ENCODE results near the gene SSTR1.

Gene SSTR1

DNA sequence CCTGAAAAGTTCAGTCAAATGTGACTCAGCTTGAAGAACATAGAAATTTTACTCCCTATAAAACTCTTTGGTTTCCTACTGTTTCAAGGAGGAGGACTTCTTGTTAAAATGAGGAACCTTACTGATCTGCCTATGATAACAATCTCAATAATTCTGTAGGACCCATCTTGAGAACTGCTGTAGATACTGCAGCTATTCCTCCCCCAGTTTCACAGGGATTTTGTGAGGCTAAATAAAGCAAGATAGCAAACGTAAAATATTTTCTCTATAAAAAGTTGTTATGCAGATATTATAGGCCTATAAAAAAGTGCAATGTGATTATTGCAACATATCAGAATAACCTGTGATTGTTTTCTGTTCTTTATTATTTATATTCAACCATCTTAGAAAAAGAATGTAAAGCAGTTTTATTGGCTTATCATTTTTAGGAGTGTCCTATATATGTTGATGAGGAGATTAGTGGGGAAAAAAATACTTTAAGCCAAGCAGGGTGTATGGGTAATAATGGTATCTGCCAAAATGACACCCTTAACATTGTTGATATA, 36.1 kb downstream of the SSTR1 start:
- no peak for DNase-seq

DNA sequence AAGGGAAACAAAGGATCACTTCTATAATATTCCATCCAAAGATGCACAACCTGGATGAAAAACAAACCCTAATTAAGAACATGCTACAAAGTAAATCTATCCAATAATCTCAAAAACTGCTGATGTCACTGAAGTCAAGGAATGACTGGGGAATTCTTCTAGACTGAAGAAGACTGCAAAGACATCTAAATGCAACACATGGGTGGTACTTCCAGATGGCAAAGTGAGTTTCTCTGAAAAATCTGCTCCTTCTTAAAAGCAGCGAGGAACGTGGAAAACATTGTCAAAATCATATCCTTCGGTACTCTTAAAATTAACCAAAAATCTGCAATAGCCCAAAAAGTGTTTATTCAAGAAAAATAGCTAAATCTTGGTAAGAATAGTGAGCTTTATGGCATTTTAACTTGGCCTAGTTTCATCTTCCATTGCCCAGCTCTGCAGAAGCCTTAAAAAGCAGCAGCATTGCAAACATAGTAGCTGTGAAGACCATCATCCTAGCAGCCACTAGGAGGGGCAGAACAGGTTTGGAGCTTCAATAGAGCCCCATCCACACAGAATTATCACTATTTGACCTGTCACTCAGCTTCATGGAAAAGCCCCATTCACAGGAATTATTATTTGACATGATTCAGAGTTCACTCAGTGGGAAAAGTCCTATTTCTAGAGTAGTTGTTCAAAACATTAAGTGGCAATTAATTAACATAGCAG, 40.8 kb downstream of the SSTR1 start:
- DNase-seq, result no peak

DNA sequence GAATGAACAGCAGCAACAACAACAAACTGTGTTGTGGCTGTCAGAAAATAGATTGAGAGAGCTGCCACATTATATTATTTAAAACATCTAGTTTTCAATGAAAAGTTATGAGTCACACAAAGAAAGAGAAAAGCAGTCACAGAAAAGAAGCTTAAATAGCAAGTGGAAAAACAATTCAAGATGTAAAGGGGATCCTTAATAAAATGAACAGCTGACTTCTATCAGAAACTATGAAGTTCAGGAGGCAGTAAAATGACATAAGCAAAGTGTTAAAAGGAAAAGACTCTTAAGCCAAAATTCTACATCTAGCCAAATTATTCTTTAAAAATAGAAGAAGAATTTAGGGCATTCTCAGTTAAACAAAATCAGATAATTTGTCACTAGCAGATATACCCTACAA, 42.6 kb downstream of the SSTR1 start:
- DNase-seq, result no peak

DNA sequence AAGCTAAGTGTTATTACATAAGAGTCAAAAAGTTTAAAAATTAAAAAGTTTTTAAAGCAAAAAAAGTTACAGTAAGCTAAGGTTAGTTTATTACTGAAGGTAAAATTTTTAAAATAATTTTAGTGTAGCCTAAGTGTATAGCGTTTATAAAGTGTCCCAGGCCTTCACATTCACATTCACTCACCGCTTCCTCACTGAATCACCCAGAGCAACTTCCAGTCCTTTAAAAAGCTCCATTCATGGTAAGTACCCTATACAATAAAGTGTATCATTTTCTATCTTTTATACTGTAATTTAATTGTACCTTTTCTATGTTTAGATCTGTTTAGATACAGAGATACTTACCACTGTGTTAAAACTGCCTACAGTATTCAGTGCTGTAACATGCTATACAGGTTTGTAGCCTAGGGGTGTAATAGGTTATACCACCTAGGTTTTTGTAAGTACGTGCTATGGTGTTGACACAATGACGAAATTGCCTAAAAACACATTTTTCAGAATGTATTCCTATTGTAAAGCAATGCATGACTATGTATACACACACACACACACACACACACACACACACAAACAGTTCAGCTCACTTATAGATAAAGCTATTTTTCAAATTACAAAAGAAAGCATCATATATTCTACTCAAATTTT, 44.5 kb downstream of the SSTR1 start:
- DNase-seq, result no peak

DNA sequence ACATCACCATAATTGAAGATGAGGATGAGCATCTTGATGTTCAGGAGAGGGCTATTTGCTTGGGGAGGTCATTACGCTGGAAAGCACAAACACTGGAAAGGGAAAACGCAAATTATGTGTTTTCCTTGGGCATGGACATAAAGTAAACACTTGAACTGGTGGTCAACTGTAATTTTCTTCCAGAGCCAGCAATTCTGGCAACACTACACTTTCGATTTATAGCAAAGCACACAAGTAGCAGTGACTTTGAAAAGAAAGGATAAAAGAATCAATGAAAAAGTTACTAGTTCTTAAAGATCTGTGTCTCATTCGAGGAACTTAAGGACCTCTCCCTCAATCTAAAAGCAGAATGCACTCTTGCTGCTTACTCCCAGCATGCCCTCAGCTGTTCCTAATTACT, 46.0 kb downstream of the SSTR1 start:
- no peak for DNase-seq

DNA sequence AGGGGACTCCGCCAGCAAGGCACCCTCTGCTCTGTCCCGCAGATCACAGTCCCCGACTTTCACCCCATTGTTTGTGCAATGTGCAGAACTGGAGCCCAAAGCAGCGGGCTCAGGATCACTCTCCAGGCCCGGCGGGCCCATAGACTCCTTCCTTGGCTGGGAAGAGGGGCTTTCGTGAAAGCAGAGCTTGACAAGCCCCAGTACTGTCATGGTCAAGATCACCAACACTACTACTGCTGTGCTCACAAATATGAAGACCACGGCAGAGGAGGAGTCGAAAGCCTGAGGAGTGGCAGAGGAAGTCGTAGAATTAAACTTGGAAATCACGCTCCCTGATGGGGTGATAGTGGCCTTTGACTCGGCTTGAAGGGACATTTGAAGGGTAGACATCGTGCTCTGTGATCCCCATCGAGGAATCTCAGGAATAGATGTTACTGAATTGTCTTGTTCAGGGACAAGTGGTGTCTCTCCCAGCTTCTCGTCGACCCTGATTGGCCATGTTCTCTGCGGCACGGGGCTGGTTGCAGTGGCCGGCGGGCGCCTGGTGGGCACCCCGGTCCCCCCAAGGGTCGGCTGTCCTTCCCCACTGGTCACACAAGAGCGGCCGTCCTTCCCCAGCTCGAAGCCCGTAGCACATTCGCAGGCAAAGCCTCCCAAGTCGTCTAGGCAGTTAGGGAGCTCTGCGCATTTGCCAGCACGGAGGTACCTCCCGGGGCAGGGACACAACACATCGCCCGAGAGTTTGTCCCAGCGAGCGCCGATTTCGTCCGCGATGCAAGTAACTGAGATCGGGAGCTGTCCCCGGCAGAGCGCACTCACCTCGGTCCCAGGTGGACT, 47.1 kb downstream of the SSTR1 start:
- DNase-seq, result no peak

DNA sequence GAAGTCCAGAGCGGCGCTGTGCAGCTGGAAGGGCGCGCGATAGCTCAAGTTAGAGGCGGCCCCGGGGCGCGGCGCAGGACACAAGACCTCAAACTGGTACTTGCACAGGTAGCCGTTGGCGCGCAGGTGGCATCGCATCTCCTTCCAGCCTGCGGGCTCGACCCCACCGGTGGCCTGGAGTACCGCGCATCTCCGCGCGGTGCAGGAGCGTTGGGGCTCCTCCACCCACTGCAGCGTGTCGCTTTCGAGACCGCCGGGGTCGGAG, 47.6 kb downstream of the SSTR1 start:
- DNase-seq, result no peak

DNA sequence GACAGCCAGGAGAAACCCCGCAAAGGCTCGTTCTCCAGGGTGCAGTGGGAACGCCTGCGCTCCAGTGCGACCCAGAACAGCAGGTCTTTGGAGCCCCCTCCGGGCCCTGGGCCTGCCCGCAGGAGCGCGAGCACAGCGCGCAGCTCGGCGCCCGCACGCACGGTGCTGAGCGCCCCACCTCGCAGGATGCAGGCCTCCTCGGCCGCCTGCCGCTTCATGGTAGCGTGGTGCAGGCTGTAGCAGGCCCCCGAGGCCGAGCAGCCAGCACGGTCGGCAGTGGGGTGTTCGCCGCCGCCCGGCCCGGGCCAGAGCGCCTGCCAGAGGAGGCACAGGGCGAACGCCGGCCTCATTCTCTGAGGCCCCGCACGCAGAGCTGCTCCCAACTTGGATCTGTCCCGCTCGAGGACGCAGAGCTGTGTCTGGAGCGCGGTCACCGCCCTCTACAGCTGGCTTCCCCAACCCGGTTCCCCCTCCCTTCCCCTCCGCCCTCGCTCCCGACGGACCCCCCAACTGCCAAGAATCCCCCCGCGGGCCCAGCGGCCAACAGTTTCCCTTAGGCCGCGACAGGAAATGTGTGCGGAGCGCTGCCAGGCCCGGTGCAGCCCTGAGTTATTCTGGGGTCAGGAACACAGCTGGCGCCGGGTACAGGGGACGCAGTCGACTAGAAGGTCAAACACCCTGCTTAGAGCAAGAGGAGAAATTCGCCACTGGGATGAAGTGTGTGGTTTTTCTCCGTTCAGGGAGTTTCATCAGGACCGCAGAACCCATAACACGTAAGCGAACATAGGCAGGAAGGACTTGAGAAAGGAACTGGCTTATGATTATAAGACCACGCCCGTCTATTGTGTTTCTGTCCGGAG, 48.2 kb downstream of the SSTR1 start, which contains the start of gene CLEC14A:
TSS of gene CLEC14A (minus strand) at position 421 of the 860 bp plus-strand sequence. CDS start at position 350, 71 bp downstream.
- no peak for DNase-seq

DNA sequence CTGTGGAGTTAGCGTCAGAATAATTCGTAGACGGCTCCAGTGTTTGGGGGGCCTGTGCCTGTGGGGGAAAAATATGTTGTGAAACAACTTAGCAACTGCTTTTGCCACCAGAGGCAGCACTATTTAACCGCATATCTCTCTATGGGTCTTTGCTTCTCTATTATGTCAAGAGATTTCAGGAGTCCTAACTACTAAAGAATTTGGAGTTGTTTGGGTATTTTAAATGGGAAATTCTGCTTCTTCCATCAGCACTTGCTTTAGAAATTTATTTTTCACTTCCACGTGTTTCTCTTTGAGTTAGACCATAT, 48.8 kb downstream of the SSTR1 start:
- no peak for DNase-seq

DNA sequence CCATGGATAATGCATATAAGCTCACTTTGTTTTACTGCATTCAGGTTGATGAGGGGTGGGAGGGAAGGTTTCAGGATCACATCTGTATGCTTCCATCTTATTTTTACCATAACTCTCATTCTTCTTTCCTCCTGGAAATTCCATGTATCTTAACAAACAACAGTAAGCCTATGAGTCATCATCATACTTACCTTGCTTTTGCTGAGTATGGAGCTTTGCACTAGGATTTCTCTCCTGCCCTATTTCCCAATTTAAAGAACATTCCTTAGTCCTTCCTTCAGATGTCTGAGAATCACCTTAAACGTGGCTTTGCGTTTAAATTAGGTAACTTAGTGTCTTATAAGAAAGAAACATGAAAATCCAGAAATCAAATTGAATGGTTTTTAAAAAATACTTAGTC, 49.8 kb downstream of the SSTR1 start:
- DNase-seq, result no peak

DNA sequence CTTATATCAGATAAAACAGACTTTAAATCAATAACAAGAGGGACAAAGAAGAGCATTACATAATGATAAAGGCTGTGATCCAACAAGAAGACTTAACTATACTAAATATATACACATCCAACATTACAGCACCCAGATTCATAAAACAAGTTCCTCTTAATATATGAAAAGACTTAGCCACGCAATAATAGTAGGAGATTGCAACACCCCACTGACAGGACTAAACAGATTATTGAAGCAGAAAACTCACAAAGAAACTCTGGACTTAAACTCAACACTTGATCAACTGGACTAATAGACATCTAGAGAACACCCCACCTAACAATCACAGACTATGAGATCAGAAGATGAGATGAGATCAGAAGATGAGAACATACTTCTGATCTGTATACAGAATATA, 53.9 kb downstream of the SSTR1 start:
- no peak for DNase-seq
